ENCODE data around the gene LRRC42.
"Not testable (repeated sequence)": the region's sequence is repeated elsewhere in the genome, so short reads cannot be mapped to it uniquely, and the experiment has no call there.

The LRRC42 gene

DNA sequence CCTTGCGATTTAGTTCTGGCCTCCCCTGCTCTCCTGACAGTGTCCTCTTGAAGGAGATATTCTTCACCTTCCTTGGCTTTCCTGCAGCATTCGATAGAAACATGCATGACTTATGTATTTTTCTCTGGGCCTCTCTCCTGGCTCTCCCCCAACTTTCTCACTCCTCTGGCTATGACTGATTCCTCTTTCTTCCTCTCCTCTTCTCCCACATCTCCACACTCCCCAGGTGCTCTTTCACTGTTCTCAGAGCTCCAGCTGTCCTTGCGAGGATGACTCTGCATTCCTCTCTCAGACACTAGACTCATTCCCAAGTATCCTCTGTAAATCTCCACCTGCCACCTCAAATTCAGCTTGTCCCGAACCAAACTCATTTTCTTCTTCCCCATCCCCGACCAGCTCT lies 18.0 kb downstream of the LRRC42 start:
- no peak for FAIRE-seq
- no peak for DNase-seq (ENCODE audit: low spot score)

DNA sequence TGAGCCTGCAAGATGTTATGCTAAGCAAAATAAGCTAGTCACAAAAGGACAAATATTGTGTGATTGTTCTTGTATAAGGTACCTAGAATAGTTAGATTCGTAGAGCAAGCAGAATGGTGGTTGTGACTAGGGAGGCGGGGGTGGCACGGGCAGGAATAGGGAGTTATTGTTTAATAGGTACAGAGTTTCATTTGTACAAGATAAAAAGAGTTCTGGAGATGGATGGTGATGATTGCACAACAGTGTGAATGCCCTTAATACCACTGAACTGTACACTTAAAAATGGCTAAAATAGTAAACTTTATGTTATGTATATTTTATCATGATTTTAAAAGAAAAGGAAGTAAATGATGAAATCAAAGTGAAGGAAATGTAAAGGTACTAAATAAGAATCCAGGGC lies 20.6 kb downstream of the LRRC42 start:
- DNase-seq (ENCODE audit: low spot score) = no peak
- FAIRE-seq = no peak

DNA sequence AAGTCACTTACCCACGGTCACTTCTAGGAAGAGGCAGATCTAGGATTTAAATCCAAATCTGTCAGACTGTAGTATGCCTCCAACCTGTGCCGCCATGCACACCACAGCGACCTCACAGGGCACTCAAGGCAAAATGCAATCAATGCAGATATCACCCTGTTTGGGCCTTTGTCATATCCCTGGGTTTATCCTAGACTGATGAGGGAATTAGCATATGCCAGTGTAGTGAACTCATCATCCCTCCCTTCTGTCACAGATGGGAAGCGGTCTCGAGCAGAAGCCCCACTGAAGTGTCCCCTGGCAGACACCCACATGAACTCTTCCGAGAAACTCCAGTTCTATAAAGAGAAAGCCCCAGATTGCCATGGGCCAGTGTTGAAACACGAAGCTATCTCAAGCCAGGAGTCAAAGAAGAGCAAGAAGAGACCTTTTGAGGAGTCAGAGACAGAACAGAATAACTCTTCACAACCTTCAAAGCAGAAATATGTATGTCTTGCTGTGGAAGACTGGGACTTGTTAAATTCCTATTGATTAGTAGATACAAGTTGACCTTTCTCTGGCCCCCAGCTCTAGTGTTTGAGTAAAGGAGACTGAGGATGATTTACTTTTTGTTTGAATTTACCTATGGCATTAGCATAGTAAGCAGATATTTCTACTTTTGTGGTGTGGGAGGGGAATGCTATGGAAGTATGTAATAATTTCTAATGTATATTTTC lies 21.4 kb downstream of the LRRC42 start:
- DNase-seq (ENCODE audit: low spot score) = no peak
- FAIRE-seq = no peak

DNA sequence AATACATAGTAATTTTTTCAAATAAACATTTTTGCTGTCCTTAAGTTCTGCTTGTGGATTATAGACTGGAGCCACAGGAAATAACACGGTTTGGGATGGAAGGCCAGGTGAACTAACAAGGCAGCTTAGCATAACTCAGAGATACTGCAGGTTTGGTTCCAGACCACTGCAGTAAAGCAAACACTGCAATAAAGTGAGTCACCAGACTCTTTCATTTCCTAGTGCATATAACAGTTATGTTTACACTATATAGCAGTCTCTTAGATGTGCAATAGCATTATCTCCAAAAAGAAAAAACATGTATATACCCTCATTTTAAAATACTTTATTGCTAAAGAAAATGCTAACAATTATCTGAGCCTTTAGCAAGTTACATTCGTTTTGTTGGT lies 22.0 kb downstream of the LRRC42 start:
- FAIRE-seq (peak; percentile 32), DNase-seq (ENCODE audit: low spot score) (no peak)

DNA sequence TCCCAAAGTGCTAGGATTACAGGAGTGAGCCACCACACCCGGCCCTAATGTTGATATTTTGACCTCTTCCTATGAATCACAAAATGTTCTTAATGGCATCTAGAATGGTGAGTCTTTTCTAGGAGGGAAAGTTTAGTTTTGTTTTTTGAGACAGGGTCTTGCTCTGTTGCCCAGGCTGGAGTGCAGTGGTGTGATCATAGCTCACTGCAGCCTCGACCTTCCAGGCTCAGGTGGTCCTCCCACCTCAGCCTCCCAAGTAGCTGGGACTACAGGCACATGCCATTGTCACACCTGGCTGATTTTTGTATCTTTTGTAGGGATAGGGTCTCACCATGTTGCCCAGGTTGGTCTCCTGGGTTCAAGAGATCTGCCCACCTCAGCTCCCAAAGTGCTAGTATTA lies 23.2 kb downstream of the LRRC42 start:
- not testable (repeated sequence) for FAIRE-seq

DNA sequence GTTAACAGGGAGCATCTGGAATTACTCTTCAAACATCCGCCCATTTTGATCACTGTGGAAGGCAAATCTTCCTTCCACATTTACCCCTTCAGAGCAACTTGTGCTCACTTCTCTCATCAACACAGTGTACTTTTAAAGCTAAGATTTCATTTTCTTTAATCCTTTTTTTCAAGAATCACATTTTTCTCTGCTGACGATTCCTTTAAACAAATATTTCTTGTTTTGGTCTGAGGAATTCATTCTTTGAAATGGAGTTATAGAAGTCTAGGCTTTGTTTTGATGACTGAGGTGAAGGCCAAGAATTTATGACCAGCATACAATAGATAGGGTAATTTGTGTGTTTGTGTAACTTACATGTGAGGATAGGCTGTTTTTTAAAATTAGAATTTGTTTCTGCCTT lies 25.6 kb downstream of the LRRC42 start:
- FAIRE-seq (no peak), DNase-seq (ENCODE audit: low spot score) (no peak)

More for the DNA sequence above, 23.2 kb downstream of the LRRC42 start:
- DNase-seq (ENCODE audit: low spot score) = not testable (repeated sequence)

DNA sequence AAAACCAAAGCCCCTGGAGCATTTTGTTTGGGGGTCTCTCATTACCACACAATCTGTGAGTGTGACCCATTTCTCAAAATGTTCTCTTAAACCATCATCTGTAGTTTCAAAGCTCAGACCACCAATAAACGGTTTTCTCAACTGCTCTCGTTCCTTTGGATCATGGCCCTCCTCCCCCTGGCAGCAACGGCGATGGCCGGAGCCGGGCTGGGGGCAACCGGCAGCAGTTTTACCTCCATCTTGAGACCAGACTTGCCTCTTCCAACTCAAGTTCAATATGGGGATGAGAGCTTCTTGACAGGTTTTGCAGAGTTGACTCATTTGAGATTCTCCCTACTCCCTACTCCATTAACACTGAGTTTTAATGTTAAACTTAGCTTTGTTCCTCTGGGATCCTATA lies 29.7 kb downstream of the LRRC42 start:
- DNase-seq (ENCODE audit: low spot score) (no peak), FAIRE-seq (no peak)

DNA sequence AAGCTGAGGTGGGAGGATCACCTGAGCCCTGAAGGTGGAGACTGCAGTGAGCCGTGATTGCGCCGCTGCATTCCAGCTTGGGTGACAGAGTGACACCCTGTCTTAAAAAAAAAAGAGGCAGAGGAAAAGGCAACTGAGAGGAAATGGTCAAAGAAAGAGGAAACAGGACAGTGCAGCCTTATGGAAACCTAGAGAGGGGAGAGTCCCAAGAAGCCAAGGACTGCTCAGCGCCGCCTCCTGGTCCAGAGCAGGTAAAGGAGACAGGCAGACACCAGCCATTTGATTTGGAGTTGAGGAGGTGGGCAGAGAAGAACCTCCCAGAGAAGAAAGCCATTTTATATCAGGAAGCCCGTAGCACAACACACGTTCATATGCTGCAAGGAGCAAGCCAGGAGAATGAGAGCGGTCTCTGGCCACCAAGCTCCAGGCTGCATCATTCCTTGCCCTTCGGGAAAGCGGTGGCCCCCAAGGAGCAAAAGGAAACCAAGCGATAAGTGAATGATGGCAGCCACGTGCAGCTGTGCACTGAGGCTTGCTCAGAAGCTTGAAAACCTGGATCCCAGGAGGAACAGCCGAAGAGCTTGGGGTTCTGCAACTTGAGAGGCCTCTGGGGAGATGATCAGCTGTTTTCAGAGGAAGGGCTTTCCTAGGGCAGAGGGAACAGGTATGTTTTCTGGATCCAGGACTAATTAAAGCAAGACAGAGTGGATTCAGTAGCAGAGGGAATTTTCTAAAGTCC lies 33.7 kb downstream of the LRRC42 start:
- FAIRE-seq (no peak), DNase-seq (ENCODE audit: low spot score) (no peak)

DNA sequence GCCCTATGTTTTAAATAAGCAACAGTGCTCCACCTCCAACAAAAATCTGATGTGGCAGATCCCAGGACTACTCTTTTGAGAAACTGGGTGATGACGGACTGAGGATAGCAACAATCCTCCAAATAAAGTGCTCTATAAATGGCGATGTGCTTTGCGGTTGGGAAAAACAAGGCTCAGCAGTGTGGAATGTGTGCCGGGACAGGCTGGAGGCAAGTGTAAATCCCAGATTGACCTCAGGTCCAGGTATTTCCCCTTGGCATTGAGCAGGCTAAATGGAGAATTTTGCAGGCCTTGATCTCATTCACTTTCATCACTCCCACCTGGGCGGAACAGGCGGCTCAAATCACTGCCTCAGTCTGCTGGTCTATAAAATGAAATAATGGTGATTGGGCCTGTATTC lies 35.1 kb downstream of the LRRC42 start:
- FAIRE-seq (no peak), DNase-seq (ENCODE audit: low spot score) (no peak)

DNA sequence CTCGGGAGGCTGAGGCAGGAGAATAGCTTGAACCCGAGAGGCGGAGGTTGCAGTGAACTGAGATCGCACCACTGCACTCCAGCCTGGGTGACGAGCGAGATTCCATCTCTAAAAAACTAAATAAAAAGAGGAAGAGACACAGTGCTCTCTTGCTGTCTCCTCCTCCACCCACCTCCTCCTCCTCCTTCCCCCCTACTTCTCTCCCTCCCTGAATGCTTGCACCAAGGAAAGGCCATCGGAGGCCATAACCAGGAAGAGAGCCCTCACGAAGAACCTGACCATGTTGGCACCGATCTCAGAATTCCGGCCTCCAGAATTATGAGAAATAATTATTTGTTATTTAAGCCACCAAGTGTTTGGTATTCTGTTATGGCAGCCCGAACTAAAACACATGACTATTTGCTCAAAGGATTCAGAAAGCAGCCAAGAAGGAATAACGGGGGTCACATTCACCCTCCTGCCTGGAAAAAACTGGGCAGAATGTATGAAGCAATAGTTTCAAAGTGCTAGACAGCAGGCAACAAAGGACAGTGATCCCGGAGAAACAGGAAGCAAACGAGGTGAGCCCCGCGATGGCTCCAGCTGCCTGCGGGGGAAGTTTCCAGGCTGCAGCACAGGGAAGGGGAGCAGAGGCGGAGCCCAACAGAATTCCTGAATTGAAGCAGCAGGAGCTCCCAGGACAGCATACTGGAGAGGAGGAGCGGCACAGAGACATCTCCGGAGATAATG lies 36.0 kb downstream of the LRRC42 start:
- FAIRE-seq (no peak), DNase-seq (ENCODE audit: low spot score) (no peak)

DNA sequence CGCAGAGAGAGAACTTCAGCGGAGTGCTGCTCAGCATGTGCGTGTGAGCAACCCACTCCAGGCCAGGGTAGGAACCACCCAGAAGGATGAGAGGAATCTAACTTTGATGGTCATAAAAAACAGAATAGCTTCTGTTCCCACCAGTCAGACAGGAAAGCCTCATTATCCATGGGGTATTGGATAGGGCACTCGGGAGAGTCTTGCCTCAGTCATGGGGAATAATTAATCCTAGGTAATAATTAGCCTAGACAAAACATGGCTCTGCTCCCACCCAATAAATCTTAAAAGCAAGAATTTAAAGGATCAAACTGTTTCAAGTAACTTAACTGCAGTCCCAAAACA lies 36.6 kb downstream of the LRRC42 start:
- DNase-seq (ENCODE audit: low spot score) = no peak
- no peak for FAIRE-seq

DNA sequence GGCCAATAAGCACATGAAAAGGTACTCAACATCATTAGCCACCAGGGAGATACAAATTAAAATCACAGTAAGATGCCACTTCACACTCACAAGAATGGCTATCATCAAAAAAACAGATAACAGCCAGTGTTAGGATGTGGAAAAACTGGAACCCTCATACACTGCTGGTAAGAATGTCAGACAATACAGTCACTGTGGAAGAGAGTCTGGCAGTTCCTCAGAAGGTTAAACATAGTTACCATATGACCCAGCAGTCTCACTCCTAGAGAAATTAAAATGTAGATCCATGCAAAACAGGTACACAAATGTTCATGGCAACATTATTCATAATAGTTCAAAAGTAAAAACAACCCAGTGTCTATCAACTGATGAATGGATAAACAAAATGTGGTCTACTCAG lies 38.6 kb downstream of the LRRC42 start:
- no peak for FAIRE-seq

DNA sequence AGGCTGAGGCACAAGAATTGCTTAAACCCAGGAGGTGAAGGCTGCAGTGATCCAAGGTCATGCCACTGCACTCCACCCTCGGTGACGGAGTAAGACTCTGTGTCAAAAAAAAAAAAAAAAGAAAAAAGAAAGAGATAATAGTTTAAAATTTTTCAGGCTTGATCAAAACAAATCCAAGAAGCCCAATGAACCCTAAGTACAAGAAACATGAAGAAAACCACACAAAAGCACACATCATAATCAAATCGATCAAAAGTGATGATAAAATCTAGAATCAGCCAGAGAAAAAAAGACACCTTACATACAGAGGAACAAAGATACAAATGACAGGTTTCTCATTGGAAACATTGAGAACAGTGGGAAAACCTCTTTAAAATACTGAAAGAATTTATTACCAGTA lies 40.3 kb downstream of the LRRC42 start:
- no peak for DNase-seq (ENCODE audit: low spot score)
- FAIRE-seq = no peak

More for the DNA sequence above, 38.6 kb downstream of the LRRC42 start:
- DNase-seq (ENCODE audit: low spot score) = no peak

DNA sequence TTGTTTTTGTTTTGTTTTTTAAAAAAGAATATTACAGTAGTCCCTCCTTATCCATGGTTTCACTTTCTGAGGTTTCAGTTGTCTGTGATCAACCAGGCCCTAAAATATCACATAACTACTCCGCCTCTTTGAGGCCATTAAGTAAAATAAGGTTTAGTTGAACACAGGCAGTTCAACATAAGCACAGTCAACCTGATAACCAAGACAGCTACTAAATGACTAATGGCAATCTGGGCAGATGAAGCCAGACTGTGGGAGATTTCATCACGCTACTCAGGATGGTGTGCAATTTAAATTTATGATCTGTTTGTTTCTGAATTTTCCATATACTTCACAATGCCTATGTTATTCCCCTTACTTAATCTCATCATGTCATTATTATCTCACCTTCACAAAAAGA lies 41.7 kb downstream of the LRRC42 start:
- no peak for DNase-seq (ENCODE audit: low spot score)
- FAIRE-seq = no peak

DNA sequence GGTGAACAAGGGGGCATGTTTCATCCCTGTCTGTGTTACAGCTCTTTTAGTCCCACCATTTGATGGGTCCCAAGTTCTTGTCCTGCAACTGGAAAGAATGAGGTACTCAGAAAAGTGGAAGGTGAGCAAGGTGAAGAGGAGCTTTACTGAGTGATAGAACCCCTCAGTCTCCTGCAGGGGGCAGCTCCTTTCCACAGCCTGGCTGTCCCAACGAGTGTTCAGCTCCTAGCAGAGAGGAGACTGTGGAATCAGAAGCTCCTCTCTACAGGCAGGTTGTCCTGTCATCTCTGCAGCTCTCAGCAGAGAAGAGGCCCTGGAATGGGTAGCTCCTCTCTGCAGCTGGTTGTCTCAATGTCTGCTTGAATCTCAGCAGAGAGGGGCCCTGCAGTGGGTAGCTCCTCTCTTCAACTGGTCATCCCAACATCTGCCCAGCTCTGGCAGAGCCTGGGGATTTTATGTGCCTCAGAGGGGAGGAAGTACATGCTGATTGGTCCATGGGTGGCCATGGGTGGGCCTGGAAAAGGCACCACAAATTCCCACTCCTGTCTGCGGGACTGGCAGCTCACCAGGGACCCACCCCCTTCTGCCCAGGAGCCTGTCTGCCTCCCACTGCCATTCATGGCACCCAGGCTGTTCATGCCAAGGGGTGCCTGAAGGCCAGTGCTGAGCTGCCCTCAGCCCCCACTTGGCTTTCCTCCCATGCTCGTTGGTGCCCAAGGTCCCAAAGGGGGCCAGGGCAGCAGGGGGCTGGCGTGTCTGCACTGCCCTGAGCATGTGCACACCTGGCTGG lies 46.1 kb downstream of the LRRC42 start:
- FAIRE-seq = no peak
- DNase-seq (ENCODE audit: low spot score) = no peak

DNA sequence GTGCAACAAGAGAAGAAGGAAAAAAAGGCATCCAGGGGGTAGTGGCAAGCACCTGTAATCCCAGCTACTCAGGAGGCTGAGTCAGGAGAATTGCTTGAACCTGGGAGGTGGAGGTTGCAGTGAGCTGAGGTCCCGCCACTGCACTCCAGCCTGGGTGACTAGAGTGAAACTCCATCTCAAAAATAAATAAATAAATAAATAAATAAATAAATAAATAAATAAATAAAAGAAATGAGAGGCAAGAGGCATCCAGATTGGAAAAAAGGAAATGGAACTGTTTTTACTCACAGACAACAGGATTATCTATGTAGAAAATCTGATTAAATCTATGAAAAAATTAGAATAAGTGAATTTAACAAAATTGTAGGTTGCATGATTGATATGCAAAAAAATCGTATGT lies 48.4 kb downstream of the LRRC42 start:
- FAIRE-seq; DNase-seq (ENCODE audit: low spot score): not testable (repeated sequence)

DNA sequence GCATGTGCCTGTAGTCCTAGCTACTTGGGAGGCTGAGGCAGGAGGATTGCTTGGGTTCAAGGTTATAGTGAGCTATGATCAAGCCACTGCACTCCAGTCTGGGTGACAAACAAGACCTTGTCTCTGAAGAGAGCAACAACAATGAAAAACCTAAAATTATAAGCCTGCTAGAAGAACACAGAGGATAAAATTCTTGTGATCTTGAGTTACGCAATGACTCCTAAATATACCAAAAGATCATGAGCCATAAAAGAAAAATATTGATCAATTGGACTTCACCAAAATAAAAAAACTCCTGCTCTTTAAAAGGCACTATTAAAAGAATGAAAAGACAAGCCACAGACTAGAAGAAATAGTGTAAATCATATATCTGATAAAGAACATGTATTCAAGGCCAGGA lies 49.5 kb downstream of the LRRC42 start:
- FAIRE-seq (no peak), DNase-seq (ENCODE audit: low spot score) (no peak)

DNA sequence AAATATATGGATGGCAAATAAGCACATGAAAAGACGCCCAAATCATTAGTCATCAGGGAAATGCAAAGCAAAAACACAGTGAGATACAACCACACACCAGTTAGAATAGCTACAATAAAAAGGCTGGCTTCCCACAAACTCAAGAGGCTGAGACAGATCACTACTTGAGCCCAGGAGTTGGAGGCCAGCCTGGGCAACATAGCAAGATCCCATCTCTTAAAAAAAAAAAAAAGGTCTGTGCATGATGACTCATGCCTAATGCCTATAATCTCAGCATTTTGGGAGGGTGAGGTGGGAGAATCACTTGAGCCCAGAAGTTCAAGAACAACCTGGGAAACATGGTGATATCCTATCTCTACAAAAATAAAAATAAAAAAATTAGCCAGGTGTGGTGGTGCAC lies 52.1 kb downstream of the LRRC42 start:
- FAIRE-seq (no peak), DNase-seq (ENCODE audit: low spot score) (no peak)

DNA sequence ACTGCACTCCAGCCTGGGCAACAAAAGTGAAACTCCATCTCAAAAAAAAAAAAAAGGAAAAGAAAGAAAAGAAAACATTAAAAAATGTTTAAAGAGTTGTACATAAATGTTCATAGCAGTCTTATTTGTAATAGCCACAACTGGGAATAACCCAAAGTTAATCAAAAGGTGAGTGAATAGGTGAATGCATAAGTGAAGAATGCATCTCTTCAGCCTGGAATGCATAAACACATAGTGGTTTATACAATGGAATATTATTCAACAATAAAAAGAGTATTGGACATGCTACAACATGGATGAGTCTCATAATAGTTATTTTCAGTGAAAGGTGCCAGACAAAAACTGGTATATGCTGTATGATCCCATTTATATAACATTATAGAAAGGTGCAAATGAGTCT lies 53.8 kb downstream of the LRRC42 start:
- DNase-seq (ENCODE audit: low spot score) (no peak), FAIRE-seq (no peak)

DNA sequence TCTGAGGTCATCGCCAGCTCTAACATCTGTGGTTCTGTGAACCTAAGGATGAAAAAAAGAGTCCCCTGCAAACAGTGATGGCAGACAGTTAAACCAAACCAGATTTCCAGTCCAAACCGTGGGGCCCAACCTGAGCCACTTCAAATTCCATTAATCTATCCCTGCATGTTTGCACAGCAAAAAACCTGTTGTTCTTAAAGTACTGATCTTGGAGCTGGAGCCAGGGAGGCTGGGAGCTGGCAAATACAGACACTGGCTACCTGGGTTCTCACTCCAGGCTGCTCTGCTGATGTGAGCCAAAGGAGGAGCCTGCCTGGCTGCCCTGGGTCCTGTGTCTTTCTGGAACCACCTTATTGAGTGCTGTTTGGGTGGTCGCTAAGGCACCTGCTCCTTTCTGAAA lies 55.4 kb downstream of the LRRC42 start:
- no peak for DNase-seq (ENCODE audit: low spot score)
- no peak for FAIRE-seq

DNA sequence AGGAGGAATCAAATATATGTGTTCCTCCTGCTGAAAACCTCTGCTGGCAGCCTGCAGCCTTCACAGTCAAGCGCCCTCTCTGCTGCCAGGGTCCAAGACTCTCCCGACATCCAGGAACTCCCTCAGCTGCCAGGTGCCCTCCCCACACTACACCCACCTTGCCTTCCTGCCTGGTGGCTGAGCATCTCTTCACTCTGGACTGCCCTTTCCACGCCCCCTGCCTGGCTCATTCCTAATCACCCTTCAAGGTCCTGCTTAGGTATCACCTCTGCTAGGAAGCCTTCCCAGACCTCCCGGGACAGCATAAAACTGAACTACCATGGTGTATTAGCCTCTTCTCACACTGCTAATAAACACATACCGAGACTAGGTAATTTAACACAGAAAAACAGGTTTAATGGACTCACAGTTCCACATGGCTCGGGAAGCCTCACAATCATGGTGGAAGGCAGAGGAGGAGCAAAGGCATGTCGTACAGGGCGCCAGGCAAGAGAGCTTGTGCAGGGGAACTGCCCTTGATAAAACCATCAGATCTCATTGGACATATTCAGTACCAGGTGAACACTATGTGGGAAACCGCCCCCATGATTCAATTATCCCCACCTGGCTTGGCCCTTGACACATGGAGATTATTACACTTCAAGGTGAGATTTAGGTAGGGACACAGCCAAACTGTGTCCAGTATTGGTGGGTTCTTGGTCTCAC lies 56.5 kb downstream of the LRRC42 start:
- no peak for FAIRE-seq

More for the DNA sequence above, 56.5 kb downstream of the LRRC42 start:
- no peak for DNase-seq (ENCODE audit: low spot score)

Data from RCC 7860 (cell line).